NCI-H526 treated with DMSO at 0.1 percent for 48 hours (cell line): Measurements from ENCODE around the gene TCP11L1.
A peak's percentile ranks its signal among the peaks of the same experiment; 100 is the strongest.
"Not testable (repeated sequence)": the region's sequence is repeated elsewhere in the genome, so short reads cannot be mapped to it uniquely, and the experiment has no call there.

ENCODE experiments used
- DNase-seq: peaks from one replicate; lab custom pipeline; 2025; lab: John Stamatoyannopoulos, UW

Gene TCP11L1

GRCh38 chr11:33065445-33066178, 26.2 kb downstream of the TCP11L1 start:
- DNase-seq: peak; percentile 74

GRCh38 chr11:33067294-33067693, 27.9 kb downstream of the TCP11L1 start:
- peak; percentile 93 for DNase-seq

- no peak for DNase-seq
Measured at GRCh38 chr11:33068611-33069340, 29.4 kb downstream of the TCP11L1 start.

DNA sequence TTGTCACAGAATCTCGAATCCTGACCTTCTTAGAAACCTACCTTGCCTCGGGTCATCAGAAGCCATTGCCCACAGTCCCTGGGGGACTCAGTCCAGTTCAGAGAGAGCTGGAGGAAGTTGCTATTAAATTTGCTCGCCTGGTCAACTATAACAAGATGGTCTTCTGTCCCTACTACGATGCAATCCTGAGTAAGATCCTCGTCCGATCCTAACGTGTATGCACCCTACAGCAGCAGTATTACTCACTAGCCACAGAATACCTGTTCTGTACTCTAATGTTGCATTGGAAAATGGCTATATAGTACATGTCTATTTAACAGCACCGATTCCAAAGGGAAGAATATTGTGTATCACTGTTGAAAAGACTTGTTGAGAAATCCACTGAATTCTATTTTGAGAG, 33.1 kb downstream of the TCP11L1 start:
- DNase-seq: no peak

DNA sequence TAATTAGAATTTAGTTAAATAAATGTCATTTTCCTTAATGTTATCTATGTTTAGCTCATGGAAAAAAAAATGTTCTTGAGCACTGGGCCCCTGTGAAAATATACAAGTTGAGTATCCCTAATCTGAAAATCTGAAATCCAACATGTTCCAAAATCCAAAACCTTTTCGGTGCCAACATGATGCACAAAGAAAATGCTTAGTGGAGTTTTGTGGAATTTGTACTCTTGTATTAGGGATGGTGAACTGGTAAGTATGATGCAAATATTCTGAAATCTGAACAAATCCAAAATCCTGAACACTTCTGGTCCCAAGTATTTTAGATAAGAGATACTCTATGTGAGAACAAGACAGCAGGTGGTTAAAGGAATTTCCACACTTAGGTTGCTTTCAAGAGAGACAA, 44.5 kb downstream of the TCP11L1 start:
- DNase-seq: no peak

GRCh38 chr11:33086017-33086416, 46.6 kb downstream of the TCP11L1 start:
- no peak for DNase-seq

DNA sequence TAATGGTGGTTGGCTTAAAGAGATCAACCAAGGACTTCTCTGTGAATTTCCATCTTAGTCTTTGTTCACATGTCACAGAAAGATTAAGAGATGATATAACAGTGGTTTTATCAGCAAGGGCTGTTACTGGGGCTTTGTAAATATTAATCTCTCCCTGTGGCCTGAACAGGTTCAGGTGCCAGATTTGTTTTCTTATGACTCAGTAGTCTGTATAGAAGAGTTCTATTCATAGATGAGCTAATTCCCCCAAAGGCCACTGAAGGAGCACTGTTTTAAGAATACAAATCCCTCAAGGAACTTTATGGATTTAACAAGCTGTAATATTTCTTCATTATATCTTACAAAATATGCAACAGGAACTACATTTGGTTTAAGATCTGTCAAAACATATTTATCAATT, 50.4 kb downstream of the TCP11L1 start:
- no peak for DNase-seq

DNA sequence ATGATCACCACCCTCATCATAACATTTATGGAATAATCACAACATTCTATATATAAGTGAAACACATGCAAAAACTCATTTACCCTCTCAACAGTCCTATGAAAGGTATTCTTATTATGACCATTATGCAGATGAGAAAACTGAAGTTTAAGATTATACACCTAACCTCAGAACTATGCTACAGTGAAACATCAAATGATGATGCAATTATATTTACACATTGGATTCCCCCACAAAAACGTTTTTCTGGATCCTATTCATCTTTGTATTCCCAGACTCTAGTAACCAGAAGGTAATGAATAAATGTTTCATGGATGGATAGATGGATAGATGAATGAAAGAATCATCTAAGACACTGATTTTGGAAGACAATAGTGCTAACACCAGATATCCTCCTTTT, 54.8 kb downstream of the TCP11L1 start:
- no peak for DNase-seq

GRCh38 chr11:33103836-33104235, 64.5 kb downstream of the TCP11L1 start:
- DNase-seq: no peak

DNA sequence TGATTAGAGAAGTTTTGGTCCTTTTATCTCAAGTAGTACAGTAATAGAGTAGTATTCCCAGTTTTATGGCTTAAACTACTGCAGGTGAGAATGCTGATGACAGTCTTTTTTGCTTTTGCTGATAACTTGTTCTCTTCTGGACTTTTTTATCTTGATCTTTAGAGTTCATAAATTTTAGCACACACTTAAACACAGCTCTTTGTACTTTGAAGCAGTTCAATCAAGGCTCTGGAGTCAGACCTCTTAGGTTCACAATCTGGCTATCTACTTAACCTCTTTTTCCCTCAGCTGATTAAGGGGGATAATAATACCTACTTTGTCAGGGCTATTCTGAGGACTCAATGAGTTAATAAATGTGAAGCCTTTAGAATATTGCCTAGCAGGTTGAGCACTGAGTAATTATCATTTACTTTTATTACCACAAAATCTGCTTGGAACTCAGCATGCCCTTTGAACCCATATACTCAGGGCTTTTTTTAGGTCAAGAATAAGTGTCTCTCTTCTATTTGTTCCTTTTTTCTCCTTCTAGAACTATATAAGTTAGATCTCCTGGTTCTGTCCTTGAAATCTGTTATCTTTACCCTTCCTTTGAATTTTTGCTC, 70.0 kb downstream of the TCP11L1 start:
- DNase-seq: no peak

GRCh38 chr11:33110083-33110482, 70.7 kb downstream of the TCP11L1 start:
- DNase-seq: no peak

DNA sequence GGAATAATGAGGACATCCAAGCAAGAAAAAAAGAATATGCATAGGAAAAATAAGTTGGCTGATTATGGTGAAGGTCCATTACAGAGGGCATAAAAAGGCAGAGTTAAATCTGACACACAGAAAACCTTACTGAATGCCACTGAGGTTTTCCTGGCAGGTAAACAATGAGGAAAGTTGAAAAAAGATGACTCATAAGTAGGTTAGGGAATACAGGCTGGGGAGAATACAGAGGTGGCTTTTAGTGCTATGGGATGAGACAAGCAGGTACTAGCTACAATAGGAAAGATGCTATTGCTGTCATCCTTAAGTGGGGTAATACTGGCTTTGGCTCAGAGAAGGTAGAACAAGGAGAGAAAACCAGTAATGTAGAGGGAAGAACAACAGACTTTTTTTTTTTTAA, 77.2 kb downstream of the TCP11L1 start:
- DNase-seq: no peak

- not testable (repeated sequence) for DNase-seq
Measured at GRCh38 chr11:33122696-33123095, 83.3 kb downstream of the TCP11L1 start.
